ENCODE measurements around the gene SLIT3.
"Not testable (repeated sequence)": the region's sequence is repeated elsewhere in the genome, so short reads cannot be mapped to it uniquely, and the experiment has no call there.

SLIT3 gene

DNA sequence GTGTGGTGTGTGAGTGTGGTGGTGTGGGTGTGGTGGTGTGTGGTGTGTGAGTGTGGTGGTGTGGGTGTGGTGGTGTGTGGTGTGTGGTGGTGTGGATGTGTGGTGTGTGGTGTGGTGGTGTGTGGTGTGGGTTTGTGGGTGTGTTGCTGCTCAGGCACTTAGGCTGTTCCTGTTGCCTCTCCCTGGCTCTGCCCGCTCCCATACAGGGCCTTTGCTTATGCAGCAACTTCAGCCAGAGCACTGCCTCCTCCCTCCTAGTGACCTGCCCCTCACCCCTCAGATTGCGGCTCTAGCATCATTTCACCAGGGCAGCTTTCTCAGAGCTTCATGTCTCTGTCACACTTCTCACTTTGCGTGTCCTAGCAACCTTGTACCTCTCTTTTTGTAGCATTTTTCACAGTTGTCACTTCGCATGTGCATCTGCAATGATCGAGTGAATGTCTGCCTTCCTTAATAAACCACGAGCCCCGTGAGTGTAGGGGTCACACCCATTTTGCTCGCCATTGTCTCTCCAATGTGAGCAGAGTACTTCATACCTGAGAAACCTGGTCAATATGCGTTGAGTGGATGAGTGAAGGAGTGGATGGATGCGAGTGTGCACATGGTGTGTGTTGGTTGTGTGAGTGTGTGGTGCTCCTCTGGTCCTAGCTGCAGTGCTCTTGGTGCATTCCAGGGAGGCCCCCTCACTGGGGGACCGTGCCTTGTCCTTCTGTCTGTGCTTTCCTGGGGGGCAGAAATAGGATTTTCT, 553.9 kb downstream of the SLIT3 start:
- no peak for DNase-seq

DNA sequence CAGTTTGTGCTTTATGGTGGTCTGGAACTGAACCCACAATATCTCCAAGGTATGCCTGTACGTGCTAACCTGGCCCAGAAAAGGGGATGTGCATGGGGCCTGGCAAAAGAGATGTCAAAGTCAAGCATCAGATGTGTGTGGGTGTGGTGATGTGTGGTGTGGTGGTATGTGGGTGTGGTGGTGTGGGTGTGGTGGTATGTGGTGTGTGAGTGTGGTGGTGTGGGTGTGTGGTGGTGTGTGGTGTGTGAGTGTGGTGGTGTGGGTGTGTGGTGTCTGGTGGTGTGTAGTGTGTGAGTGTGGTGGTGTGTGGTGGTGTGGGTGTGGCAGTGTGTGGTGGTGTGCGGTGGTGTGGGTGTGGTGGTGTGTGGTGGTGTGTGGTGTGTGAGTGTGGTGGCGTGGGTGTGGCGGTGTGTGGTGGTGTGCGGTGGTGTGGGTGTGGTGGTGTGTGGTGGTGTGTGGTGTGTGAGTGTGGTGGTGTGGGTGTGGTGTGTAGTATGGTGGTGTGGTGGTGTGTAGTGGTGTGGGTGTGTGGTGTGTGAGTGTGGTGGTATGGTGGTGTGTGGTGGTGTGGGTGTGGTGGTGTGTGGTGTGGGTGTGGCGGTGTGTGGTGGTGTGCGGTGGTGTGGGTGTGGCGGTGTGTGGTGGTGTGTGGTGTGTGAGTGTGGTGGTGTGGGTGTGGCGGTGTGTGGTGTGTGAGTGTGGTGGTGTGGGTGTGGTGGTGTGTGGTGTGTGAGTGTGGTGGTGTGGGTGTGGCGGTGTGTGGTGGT, 554.6 kb downstream of the SLIT3 start:
- not testable (repeated sequence) for DNase-seq

DNA sequence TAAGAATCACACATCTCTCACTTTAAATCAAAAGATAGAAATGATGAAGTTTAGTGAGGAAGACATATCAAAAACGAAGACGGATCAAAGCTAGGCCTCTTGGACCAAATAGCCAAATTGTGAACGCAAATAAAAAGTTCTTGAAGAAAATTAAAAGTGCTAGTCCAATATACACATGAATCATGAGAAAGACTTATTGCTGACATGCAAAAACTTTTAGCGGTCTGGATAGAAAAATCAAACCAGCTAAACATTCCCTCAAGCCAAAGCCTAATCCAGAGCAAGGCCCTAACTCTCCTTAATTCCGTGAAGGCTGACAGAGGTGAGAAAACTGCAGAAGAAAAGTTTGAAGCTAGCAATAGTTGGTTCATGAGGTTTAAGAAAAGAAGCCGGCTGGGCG, 557.3 kb downstream of the SLIT3 start:
- no peak for DNase-seq

DNA sequence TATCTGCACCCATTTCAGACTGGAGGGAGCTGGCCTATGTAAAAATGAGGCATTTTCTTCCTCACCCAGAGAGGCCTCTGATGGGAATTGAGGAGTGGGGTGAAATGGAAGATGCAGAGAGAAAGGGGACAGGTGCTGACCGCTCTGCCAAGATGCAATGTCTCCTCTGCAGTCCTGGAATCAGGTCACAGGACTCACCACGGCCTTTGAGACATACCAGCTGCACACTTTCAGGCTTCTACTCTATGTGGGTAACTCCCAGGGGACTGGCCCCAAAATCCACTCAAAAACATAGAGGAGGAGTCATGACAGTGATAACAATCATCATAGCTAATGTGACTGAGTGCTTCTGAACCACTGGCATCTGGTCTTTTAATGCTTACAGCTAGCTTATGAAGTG, 558.6 kb downstream of the SLIT3 start:
- not testable (repeated sequence) for DNase-seq

DNA sequence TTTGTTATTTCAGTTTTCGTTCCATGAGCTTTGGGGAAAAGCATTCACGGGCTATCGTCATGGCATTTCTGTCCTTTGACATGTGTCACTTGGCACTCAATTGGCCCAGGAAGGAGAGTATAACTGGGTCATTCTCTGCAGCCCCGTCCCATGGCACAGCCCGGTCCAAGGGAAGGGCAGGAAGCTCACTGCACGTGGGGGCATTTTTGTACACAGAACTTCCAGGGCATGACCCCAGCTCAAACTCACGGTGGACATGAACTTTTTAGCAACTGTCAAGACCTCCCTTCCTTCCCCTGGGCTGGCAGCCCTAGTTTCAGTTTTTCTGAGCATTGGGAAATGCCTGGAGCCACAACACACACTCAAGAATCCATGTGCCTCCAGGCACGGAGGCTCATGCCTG, 560.1 kb downstream of the SLIT3 start:
- no peak for DNase-seq

DNA sequence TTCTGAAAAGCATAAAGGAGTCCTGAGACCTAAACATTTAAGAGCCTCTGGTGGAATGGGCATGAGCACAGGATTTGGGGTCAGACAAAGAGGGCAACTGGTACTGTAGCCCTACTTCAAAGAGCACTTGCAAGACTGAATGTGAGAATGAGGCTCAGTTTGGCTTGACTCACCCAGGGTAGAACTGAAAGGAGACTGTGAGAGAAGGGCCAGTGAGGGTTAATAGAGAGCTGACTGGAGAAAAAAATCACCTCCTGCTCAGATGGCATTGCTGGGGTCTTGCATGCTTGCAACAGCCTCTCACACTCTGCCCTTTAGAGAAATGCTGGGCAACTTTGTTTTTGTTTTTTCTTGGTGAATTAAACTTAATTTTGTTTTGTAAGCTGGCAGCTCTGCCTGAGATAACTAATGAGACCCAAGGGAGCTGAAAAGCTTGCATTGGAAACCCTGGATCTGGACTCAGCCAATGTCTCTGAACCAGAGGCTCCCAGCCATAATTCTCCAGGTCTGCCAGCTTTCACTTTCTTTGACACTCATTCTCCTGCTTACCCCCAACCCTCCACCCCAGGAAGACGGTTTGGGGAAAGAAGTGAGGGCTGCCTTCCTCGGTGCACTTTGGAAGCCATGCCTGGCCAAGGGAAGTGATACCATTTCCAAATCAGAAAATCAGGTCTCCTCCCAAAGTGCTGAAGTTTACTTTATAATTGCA, 560.7 kb downstream of the SLIT3 start:
- DNase-seq = no peak

DNA sequence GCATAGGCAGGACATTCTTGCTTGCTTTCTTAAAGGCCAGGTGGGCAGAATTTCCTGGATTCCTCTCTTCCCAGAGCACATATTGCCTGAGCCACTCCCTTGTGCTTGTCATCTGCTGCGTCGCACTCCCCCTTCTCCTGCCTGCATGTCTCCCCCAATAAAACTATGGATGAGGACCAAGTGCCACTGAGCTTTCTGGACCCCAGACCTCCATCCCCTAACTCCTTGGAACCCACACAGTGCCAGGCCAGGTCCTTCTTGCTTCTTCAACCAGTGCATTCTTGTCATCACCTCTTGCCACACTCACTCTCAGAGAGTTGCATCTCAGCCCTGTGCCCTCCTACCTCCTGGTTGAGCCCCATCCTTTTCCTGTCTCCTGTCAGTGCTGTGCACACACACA, 563.9 kb downstream of the SLIT3 start:
- no peak for DNase-seq

DNA sequence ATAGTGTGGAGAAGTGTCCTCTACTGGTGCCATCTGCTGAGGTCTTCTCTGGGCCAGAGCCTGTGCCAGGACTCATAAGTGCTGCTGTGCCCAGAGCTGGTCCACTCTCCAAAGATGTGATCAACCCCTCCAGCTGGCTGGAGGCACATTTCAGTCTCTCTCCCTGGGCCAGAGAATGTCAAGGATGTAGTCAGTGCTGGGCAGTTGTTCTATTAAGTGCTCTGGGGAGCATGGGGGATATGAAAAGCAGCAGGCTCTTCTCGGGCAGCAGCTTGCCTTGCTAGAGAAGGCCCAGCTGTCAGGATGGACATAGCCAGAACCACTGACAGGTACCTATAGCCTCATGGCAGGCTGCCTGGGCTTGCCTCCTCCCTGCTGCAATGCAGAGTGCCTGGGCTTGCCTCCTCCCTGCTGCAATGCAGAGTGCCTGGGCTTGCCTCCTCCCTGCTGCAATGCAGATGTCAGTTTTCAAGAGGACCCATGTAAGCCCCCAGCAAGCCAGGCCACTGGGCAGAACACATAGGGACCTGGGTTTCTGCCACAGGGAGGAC, 564.6 kb downstream of the SLIT3 start:
- DNase-seq = no peak

DNA sequence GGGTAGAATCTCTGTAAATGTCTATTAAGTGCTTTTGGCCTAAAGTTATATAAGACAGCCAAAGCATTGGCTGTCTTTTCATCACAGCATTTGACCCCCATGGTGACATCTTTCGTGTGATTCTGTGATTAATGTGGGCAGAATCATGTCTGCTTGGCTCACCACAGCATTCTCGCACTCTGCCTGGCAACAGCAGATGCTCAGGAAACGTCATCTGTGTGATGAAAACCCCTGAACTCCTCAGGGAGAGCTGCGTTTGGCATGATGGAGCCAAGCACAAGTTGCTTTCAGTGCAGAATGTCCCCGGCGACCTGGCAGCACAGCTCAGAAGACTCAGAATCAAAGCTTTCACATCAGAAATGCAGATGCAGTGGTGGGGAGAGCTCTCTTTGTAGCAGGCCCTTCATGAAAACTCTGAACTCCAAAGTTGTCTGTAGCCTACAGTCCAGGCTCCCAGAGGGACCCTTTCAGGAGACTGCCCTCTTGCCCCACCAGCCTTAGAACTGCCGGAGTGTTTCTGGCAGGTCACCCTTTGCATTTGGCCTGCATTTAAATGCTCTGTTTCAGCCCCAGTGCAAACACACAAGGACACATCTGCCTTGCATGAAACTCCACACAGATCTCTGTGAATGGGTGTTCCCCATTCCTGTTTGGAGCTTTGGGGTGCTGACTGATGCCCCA, 566.2 kb downstream of the SLIT3 start:
- DNase-seq = no peak

DNA sequence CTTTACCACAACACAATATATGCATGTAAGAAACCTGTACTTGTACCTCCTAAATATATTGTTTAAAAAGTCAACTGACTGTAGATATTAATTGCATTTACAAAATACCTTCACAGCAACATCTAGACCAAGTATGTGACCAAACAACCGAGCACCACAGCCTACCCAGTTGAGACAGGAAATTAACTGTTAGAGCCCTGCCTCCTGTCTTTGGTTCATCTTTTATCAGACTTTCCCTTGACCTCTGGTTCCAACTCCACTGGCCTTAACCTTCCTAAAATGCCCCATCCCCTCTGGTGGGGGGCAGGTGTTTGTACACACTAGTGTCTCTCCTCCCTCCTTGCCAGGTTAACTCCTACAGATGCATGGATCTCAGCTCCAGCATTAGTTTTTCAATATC, 566.8 kb downstream of the SLIT3 start:
- no peak for DNase-seq

DNA sequence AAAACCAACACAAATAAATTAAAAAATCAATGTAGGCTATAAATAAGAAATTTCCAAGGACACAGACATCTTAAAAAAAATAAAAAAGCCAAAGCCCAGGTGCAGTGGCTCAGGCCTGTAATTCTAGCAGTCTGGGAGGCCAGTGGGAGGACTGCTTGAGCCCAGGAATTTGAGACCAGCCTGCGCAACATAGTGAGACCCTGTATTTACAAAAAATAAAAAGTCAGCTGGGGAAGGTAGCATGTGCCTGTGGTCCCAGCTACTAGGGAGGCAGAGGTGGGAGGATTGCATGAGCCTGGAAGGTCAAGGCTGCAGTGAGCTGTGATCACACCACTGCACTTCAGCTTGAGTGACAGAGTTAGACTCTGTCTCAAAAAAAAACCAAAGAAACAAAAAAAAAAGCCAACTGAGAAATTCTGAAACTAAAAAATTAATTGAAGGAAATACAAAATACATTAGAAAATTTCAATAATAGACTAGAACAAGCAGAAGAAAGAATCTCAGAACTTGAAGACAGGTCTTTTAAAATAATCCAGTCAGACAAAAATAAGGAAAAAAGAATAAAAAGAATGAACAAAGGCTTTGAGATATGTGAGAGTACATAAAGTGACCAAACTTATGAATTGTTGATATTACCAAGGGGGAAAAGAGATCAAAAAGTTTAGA, 572.3 kb downstream of the SLIT3 start:
- no peak for DNase-seq

DNA sequence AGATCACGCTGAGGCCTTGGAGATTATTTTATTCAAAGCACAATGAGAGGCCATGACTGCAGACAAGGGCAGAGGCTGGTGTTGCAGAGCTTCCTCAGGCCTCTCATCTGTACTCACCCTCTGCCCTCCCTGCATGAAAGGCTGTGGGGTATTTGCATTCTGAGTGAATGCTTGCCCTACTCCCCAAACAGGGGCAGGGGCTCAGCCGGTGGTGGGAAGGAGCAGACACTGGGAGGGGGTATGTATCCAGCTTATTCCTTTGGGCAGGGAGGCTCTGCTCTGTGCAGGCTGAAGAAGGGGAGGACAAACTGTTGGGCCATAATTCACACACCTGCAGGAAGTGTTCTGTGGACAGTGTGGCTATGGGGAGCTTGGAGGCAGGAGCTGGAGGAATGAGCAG, 573.4 kb downstream of the SLIT3 start:
- DNase-seq = no peak

DNA sequence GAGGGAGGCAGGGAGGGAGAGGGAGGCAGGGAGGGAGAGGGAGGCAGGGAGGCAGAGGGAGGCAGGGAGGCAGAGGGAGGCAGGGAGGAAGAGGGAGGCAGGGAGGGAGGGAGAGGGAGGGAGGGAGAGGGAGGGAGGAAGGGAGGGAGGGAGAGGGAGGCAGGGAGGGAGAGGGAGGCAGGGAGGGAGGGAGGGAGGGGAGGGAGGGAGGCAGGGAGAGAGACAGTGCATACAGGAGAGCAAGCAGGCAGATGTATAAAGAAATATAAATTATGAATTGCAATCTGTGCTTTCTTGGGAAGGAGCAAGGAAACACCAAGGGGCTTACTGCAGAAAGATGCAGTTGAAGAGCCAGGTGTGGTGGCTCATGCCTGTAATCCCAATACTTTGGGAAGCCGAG, 574.6 kb downstream of the SLIT3 start:
- no peak for DNase-seq

DNA sequence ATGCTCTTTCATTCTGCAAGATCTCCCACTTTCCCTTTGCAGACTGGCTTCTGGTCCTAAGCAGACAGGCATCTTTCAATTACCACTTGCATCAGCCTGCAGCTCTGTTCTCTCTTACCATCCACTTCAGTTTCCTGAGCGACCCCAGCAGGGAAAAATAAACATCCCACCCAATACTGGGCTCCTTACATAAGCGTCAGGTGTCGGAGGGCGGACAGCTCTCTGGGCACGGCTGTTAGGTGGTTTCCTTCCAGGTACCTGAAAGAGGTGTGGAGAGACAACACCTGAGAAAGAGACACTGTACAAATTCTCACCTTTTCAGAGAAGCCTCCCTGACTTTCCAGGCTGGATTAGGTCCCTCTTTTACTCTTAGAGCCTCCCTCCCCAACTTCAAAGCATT, 576.7 kb downstream of the SLIT3 start:
- DNase-seq = no peak

DNA sequence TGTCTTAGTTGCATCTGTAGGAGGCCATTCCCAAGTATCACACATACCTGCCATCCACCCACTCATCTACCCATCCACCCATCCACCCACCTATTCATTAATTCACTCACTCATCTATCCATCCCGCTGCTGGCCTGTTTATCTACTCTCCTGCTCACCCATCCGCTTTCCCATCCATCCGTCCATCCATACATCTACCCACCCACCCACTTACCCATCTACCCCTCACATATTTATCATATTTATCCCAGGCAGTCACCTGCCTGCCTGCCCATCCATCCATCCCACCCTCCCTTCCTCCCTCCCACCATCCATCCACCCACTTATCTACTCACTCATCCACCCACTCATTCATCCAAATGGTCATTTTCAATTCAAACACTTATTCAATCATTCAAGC, 577.9 kb downstream of the SLIT3 start:
- no peak for DNase-seq

DNA sequence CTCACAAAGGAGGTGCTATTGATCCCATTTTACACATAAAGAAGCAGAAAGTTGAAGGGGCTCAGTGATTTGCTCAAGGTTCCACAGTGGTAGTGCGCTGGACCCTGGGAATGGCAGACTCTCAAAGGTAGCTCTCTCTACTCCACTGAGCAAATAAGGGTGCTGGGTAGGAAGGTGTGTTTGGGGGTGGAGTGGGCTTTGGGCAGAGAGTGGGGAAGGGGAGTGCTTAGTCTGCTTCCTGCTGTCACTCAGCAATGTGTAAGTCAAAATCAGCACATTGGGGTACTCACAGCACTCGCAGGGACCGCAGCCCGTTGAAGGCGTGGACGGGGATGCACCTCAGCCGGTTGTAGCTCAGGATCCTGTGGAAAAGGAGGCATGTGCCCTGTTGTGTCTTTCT, 579.0 kb downstream of the SLIT3 start:
- DNase-seq = no peak

DNA sequence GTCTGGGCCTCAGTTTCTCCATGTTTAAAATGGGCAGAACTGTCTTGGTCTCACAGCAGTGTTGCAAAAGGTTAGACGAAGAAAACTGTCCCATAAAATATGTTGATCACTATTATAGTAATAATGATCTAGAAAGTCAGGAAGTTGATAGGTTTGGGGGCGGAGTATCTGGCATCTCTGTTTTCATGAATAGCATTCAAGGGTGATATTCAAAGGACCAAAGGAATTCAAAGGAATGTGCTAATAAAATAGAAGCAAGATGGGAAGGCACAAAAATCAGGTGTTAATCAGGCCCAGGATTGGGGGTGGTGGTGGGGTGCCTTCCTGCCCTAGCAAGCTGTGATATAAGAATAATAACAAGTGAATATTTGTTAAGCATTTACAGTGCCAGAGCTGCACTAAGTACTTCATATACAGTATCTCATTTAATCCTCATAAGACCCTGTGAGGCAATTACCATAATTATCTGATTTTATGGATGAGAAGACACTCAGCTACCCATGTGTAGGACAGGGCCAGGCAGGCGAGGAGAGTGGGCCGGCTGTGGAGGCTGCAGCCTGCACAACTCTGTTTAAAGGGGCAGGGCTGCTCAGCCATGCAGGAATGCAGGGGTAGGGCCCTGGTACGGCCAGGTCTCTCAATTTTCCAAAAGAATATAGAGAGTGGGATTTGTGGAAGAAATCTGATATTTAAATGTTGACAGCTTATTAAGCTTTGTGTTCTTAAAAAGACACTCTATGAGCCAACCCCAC, 579.8 kb downstream of the SLIT3 start:
- no peak for DNase-seq

DNA sequence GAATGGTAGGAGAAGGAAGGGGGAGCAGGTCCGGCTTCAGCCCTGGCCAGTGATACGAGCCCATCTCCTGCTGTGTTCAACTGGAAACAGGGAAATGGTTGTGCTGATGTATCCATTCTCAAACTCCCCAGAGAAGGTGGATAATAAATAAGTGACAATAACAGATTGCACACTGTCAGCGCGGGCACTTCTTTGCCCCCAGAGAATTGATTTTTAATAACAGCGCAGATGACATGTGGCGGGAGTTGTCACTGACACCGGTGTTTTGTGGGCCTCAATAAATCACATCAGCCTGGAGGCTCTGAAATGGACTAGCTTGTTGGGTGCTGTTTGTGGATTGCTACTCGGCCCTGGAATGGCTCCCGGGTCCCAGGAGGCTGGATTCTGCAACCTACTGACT, 580.4 kb downstream of the SLIT3 start:
- DNase-seq = no peak

DNA sequence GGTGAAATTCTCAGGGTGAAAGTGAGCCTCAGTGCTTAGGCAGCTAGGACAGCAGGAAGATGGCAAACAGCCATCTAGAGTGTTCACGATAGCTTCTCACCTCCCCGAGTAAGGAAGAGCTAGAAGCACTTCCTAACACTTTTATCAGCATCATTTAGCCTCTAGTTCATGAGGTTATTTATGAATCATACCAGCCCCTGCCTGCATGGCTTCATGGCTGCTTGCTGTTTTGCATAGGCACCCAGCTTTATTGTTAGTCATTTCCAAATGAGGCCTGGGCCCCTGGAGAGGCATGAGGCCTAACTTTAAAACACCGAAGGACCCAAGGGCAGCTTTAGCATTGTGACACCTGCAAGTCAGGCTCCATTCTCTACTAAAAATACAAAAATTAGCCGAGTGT, 586.9 kb downstream of the SLIT3 start:
- DNase-seq = no peak

DNA sequence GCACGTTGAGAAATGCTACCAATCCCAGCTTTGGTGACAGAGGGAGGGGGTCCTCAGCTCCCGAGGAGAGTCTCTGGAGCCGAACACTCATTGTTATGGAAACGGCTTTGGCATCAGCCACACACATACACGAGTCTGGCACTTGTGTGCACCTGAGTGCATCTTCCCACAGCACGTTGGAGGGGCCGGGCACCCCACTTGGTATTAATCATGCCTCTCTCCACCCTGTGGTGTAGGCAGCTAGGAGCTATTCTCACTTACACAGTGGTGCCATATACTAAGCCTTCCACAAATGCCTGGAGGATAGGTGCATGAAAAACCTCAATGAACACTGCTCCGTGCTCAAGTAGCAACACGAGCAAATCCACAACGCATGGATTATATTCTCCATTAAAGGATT, 587.9 kb downstream of the SLIT3 start:
- no peak for DNase-seq

DNA sequence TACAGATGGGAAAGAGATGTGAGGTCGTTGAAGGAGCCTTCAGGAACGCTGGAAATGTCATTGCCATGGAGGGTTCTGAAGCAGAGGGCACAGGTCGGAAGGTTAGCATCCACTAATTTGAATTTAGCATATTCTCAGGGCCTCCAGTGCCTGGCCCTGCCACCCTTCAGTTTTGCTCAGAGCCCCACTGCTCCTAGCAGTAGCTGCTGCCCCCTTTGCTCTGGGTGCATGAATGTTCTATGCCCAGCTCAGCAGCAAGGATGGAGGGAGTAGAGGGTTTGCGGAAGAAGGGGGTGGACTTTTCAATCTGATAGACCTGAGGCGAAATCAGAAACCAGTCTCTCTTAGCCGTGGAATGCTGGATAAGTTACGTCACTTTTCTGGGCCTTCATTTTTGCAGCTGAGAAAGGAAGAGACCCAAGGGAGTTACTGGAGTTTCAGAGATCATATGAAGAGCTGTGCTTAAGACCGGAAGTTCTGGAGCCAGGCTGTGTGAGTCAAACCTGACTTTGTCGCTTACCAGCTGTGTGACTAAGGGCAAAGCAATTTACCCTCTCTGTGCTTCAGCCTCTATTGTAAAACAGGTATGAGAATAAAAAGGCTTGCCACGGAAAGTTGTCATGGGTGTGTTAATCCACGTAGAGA, 588.5 kb downstream of the SLIT3 start:
- no peak for DNase-seq

Measured in activated gamma-delta T cell treated with Interleukin-2 at 50 U/mL for 16 hours (primary cell).